ENCODE measurements around the gene OGN. TPM values are rescaled to one million over a fixed set of nuclear protein-coding genes. Genes with fewer than 3 reads are reported as not detected.

Gene OGN
- total and polyA plus RNA-seq, 11 donors, result 2.1 to 65.4 (median 9.6) TPM

- Histone ChIP-seq H3K27me3 (no peaks in the 10 kb centered on the region), H3K9me3 (no peaks in the 10 kb centered on the region), H3K27ac (peak overlapping the region in 2 of 12 donors; percentile 0 to 6), H3K36me3 (peaks cover 0 to 22% (median 3%) of the 10 kb centered on the region in 9 donors), H3K4me3 (no peak overlapping the region), H3K4me1 (peaks cover 0 to 8% (median 0%) of the 10 kb centered on the region in 12 donors)
- TF ChIP-seq POLR2A (IDR thresholded peaks at IDR 0.05) (no peak), CTCF (IDR thresholded peaks at IDR 0.05) (peak in 9 of 12 donors; percentile 20 to 57 (median 37))
- no peak for ATAC-seq
- 75 to 86% (median 81%) methylated on average over 1 of the region's 1 CpG for WGBS, 4 donors
- no peak for DNase-seq
- intact Hi-C loops (cut with DNase I), result loop anchor here in 8 of 10 donors (1.0 to 10.0 kb wide), 7 partner anchors 92 to 452 kb away; no protein-coding TSS in a partner anchor
These were observed 61.4 kb downstream of the OGN start for GRCh38 chr9:92342825-92343488.

GRCh38 chr9:92341578-92341977, 62.8 kb downstream of the OGN start:
- Histone ChIP-seq H3K9me3 (no peaks in the 10 kb centered on the region), H3K27me3 (no peaks in the 10 kb centered on the region), H3K36me3 (peaks cover 0 to 34% (median 9%) of the 10 kb centered on the region in 9 donors), H3K4me1 (peaks cover 0 to 8% (median 0%) of the 10 kb centered on the region in 12 donors), H3K4me3 (no peak overlapping the region), H3K27ac (no peak overlapping the region)
- intact Hi-C loops (cut with DNase I), result loop anchor here in 7 of 10 donors (5.0 to 10.0 kb wide), 5 partner anchors 93 to 453 kb away; no protein-coding TSS in a partner anchor
- TF ChIP-seq POLR2A (IDR thresholded peaks at IDR 0.05) (no peak), CTCF (IDR thresholded peaks at IDR 0.05) (no peak)
- ATAC-seq, result no peak
- 93 to 100% (median 96%) methylated on average over 1 of the region's 1 CpG for WGBS, 4 donors
- no peak for DNase-seq

- Histone ChIP-seq H3K27me3 (no peaks in the 10 kb centered on the region), H3K4me3 (no peak overlapping the region), H3K9me3 (no peaks in the 10 kb centered on the region), H3K27ac (peak overlapping the region in 10 of 12 donors; percentile 6 to 82 (median 48)), H3K4me1 (peaks cover 0 to 15% (median 0%) of the 10 kb centered on the region in 12 donors), H3K36me3 (peaks cover 0 to 18% (median 8%) of the 10 kb centered on the region in 9 donors)
- TF ChIP-seq CTCF (IDR thresholded peaks at IDR 0.05) (no peak), POLR2A (IDR thresholded peaks at IDR 0.05) (no peak)
- WGBS, 4 donors, result 78 to 89% (median 85%) methylated on average over 2 of the region's 2 CpGs
- peak; percentile 29 to 58 (median 44) for ATAC-seq
- intact Hi-C loops (cut with DNase I), result loop anchor here in 1 of 10 donors (10.0 kb wide), 1 partner anchor 102 kb away; no protein-coding TSS in a partner anchor
- no peak for DNase-seq
These were observed 71.1 kb downstream of the OGN start for GRCh38 chr9:92333282-92333634.

Other genes starting within 250 kb of the OGN start
- 10 to 100 TPM; 44.2 to 85.3 (median 68.1) TPM for gene IARS1, start 110.9 kb downstream of the OGN start, total RNA-seq
- gene IARS1, start 110.9 kb downstream of the OGN start, polyA plus RNA-seq, result 10 to 100 TPM in 1 of 2 donors, 1 to 10 TPM in 1; 9.0 to 97.5 TPM
- 10 to 100 TPM in 8 of 9 donors, 1 to 10 TPM in 1; 8.1 to 25.6 (median 18.1) TPM for gene NOL8, start 79.2 kb downstream of the OGN start, total RNA-seq
- gene NOL8, start 79.2 kb downstream of the OGN start, polyA plus RNA-seq, result 10 to 100 TPM; 11.7 to 13.5 TPM
- 1 to 10 TPM; 1.2 to 5.8 (median 3.1) TPM for gene CENPP, start 78.6 kb downstream of the OGN start, total RNA-seq
- gene CENPP, start 78.6 kb downstream of the OGN start, polyA plus RNA-seq, result 1 to 10 TPM; 1.1 to 1.6 TPM
- 10 to 100 TPM in 1 of 9 donors, 1 to 10 TPM in 8; 2.3 to 10.2 (median 5.9) TPM for gene OMD, start 19.9 kb upstream of the OGN start, total RNA-seq
- 1 to 10 TPM; 1.5 to 2.6 TPM for gene OMD, start 19.9 kb upstream of the OGN start, polyA plus RNA-seq
- 10 to 100 TPM in 7 of 9 donors, 1 to 10 TPM in 2; 6.6 to 36.3 (median 18.0) TPM for gene ASPN, start 77.9 kb upstream of the OGN start, total RNA-seq
- gene ASPN, start 77.9 kb upstream of the OGN start, polyA plus RNA-seq, result 1 to 10 TPM; 4.6 to 8.0 TPM
- gene ECM2, start 131.4 kb upstream of the OGN start, total RNA-seq, result 10 to 100 TPM in 5 of 9 donors, 1 to 10 TPM in 4; 3.1 to 32.4 (median 10.1) TPM
- gene ECM2, start 131.4 kb upstream of the OGN start, polyA plus RNA-seq, result 1 to 10 TPM; 1.6 to 4.4 TPM